ENCODE data around the gene SGCG. TPM values are rescaled to one million over a fixed set of nuclear protein-coding genes. Genes with fewer than 3 reads are reported as not detected.

Gene SGCG
- total RNA-seq, 1 experiment from 2014 or later, result not detected

DNA sequence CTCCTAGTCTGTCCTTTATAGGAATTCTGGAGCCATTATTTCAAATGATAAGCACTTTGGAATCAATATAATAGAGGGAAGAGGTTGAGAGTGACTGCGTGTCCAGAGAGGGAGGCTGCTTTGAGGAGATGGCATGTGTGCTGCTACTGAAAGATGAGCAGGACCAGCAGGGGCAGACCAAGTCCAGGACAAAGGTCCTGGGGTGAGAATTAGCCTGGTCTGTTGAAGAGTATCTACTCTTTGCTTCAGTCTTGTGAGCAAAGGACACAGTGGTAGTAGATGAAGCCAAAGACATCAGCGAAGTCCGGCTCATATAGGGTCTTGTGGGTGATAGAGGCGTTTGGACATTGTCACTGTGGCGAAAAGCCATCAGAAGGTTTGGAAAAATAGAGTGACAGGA lies 21.1 kb downstream of the SGCG start:
- H3K4me2 ChIP-seq (ENCODE audit: insufficient read depth, insufficient read length, low read length), result no peak overlapping the region

More for the DNA sequence above, 21.1 kb downstream of the SGCG start:
- H2BK20ac ChIP-seq (ENCODE audit: low read depth, low read length, poor library complexity, severe bottlenecking), result no peak overlapping the region
- H3K27me3 ChIP-seq (ENCODE audit: insufficient read depth, low read length), result no peaks in the 10 kb centered on the region; the same call in 1 of the 2 replicates
- H3K4me3 Mint-ChIP-seq, result no peak overlapping the region
- H3K4me1 Mint-ChIP-seq, result no peaks in the 10 kb centered on the region
- no peak overlapping the region for H3K14ac ChIP-seq (ENCODE audit: insufficient read depth, low read length)
- 0 out of 2 replicates have a peak, but pooled peaks cover 2% of the 10 kb centered on the region for H3K27me3 Mint-ChIP-seq (ENCODE audit: low read depth)
- DNase-seq, result no peak
- WGBS (ENCODE audit: extremely low coverage, insufficient read length, low lambda C conversion rate), result no CpG with 5 or more reads among the region's 5 CpGs
- H3K27ac Mint-ChIP-seq, result no peak overlapping the region
- H2BK5ac ChIP-seq (ENCODE audit: insufficient read length, low read length), result no peak overlapping the region
- H2BK12ac ChIP-seq (ENCODE audit: insufficient read length, low read depth, low read length), result no peak overlapping the region
- H4K91ac ChIP-seq (ENCODE audit: insufficient read length, low read depth, low read length), result no peak overlapping the region
- no peak for TF ChIP-seq CTCF (conservative IDR thresholded peaks at IDR 0.05)
- H2AK5ac ChIP-seq (ENCODE audit: insufficient read length, low read length), result no peak overlapping the region
- H2BK15ac ChIP-seq (ENCODE audit: low read depth, low read length), result no peak overlapping the region
- no peaks in the 10 kb centered on the region for H3K79me2 ChIP-seq (ENCODE audit: insufficient read depth, low read length)
- no peak overlapping the region for H2BK120ac ChIP-seq (ENCODE audit: low read depth, low read length, poor library complexity, severe bottlenecking)
- no peak overlapping the region for H3K23ac ChIP-seq (ENCODE audit: insufficient read length, low read depth, low read length)
- H3K9ac ChIP-seq (ENCODE audit: extremely low read depth, insufficient read length, low read length), result no peak overlapping the region
- no peaks in the 10 kb centered on the region for H3K79me1 ChIP-seq (ENCODE audit: insufficient read depth, low read depth, low read length, poor library complexity, severe bottlenecking)
- H3K4me1 ChIP-seq (ENCODE audit: insufficient read depth, low read length), result no peaks in the 10 kb centered on the region
- H4K8ac ChIP-seq (replicated peaks; ENCODE audit: insufficient read length, low read depth, low read length), result no peak overlapping the region
- H3K9me3 Mint-ChIP-seq, result peaks cover 4 to 6% of the 10 kb centered on the region in 2 experiments; a peak in 2 of 5 replicates
- H3K18ac ChIP-seq (ENCODE audit: insufficient read length, low read depth, low read length), result no peak overlapping the region
- H2AFZ ChIP-seq (ENCODE audit: low read length), result no peak overlapping the region
- H3K4ac ChIP-seq (ENCODE audit: low read depth, low read length), result no peak overlapping the region
- 0 out of 7 replicates have a peak, but pooled peaks cover 0 to 5% (median 0%) of the 10 kb centered on the region in 3 experiments for H3K36me3 Mint-ChIP-seq (ENCODE audit: insufficient read depth in 1 of 3, low read depth in 3 of 3)
- H3K27ac ChIP-seq (ENCODE audit: insufficient read length, low read depth, low read length), result no peak overlapping the region
- no peaks in the 10 kb centered on the region for H3K9me3 ChIP-seq (ENCODE audit: control insufficient read depth, low read depth, low read length)
- no peak overlapping the region for H4K5ac ChIP-seq (ENCODE audit: insufficient read length, low read depth, low read length)
- H3K23me2 ChIP-seq (ENCODE audit: insufficient read length, low read depth, low read length, poor library complexity, severe bottlenecking), result no peaks in the 10 kb centered on the region
- no peaks in the 10 kb centered on the region for H4K20me1 ChIP-seq (ENCODE audit: control insufficient read depth, insufficient read depth, insufficient read length)
- no peak overlapping the region for H3K56ac ChIP-seq (ENCODE audit: insufficient read length, low read depth, low read length)
- no peak overlapping the region for H3T11ph ChIP-seq (ENCODE audit: low read length)

Data from H9 (cell line).